ENCODE data around the gene NUP210.

Gene NUP210

GRCh38 chr3:13417166-13417947 lies 2.8 kb downstream of the NUP210 start:
- Histone ChIP-seq H3K27me3 (ENCODE audit: control insufficient read depth in 1 of 2, insufficient read depth in 2 of 2, low read length in 2 of 2) (no peaks in the 10 kb centered on the region), H3K9ac (ENCODE audit: low read length in 2 of 2) (no peak overlapping the region), H3K9me3 (ENCODE audit: control insufficient read depth in 2 of 2, low read length in 2 of 2) (no peaks in the 10 kb centered on the region), H3K4me1 (ENCODE audit: control insufficient read depth, insufficient read depth, low read length) (peaks cover 12% of the 10 kb centered on the region), H3K4me3 (ENCODE audit: low read length in 2 of 2) (no peak overlapping the region), H3K36me3 (ENCODE audit: control insufficient read depth in 2 of 2, insufficient read depth in 2 of 2, low read length in 2 of 2) (no peaks in the 10 kb centered on the region), H3K27ac (ENCODE audit: low read length) (no peak overlapping the region)

- no peak overlapping the region for H3K27ac ChIP-seq (ENCODE audit: low read length)
- H3K9me3 ChIP-seq (ENCODE audit: control insufficient read depth in 2 of 2, low read length in 2 of 2): no peaks in the 10 kb centered on the region
- no peak overlapping the region for H3K4me3 ChIP-seq (ENCODE audit: low read length in 2 of 2)
- H3K4me1 ChIP-seq (ENCODE audit: control insufficient read depth, insufficient read depth, low read length): peaks cover 12% of the 10 kb centered on the region
- no peak overlapping the region for H3K9ac ChIP-seq (ENCODE audit: low read length in 2 of 2)
- H3K27me3 ChIP-seq (ENCODE audit: control insufficient read depth in 1 of 2, insufficient read depth in 2 of 2, low read length in 2 of 2): no peaks in the 10 kb centered on the region
- H3K36me3 ChIP-seq (ENCODE audit: control insufficient read depth in 2 of 2, insufficient read depth in 2 of 2, low read length in 2 of 2): no peaks in the 10 kb centered on the region
Observed at GRCh38 chr3:13415997-13416793, 3.9 kb downstream of the NUP210 start.

- Histone ChIP-seq H3K27ac (ENCODE audit: low read length) (no peak overlapping the region), H3K9ac (ENCODE audit: low read length in 2 of 2) (no peak overlapping the region), H3K4me3 (ENCODE audit: low read length in 2 of 2) (no peak overlapping the region), H3K4me1 (ENCODE audit: control insufficient read depth, insufficient read depth, low read length) (peaks cover 10% of the 10 kb centered on the region), H3K36me3 (ENCODE audit: control insufficient read depth in 2 of 2, insufficient read depth in 2 of 2, low read length in 2 of 2) (no peaks in the 10 kb centered on the region), H3K9me3 (ENCODE audit: control insufficient read depth in 2 of 2, low read length in 2 of 2) (no peaks in the 10 kb centered on the region), H3K27me3 (ENCODE audit: control insufficient read depth in 1 of 2, insufficient read depth in 2 of 2, low read length in 2 of 2) (no peaks in the 10 kb centered on the region)
Observed at GRCh38 chr3:13415236-13415986, 4.7 kb downstream of the NUP210 start.

- H3K4me3 ChIP-seq (ENCODE audit: low read length in 2 of 2): no peak overlapping the region
- H3K27me3 ChIP-seq (ENCODE audit: control insufficient read depth in 1 of 2, insufficient read depth in 2 of 2, low read length in 2 of 2): no peaks in the 10 kb centered on the region
- H3K9me3 ChIP-seq (ENCODE audit: control insufficient read depth in 2 of 2, low read length in 2 of 2): no peaks in the 10 kb centered on the region
- no peak overlapping the region for H3K9ac ChIP-seq (ENCODE audit: low read length in 2 of 2)
- H3K36me3 ChIP-seq (ENCODE audit: control insufficient read depth in 2 of 2, insufficient read depth in 2 of 2, low read length in 2 of 2): no peaks in the 10 kb centered on the region
- no peak overlapping the region for H3K27ac ChIP-seq (ENCODE audit: low read length)
- H3K4me1 ChIP-seq (ENCODE audit: control insufficient read depth, insufficient read depth, low read length): peaks cover 3% of the 10 kb centered on the region
Observed at GRCh38 chr3:13414040-13414729, 5.9 kb downstream of the NUP210 start.

- Histone ChIP-seq H3K9me3 (ENCODE audit: control insufficient read depth in 2 of 2, low read length in 2 of 2) (peaks cover 0 to 4% of the 10 kb centered on the region in 2 donors), H3K27me3 (ENCODE audit: control insufficient read depth in 1 of 2, insufficient read depth in 2 of 2, low read length in 2 of 2) (no peaks in the 10 kb centered on the region), H3K27ac (ENCODE audit: low read length) (no peak overlapping the region), H3K36me3 (ENCODE audit: control insufficient read depth in 2 of 2, insufficient read depth in 2 of 2, low read length in 2 of 2) (no peaks in the 10 kb centered on the region), H3K4me3 (ENCODE audit: low read length in 2 of 2) (no peak overlapping the region), H3K9ac (ENCODE audit: low read length in 2 of 2) (no peak overlapping the region), H3K4me1 (ENCODE audit: control insufficient read depth, insufficient read depth, low read length) (no peaks in the 10 kb centered on the region)
Observed at GRCh38 chr3:13411186-13411860, 8.8 kb downstream of the NUP210 start.

GRCh38 chr3:13408890-13409289 lies 11.2 kb downstream of the NUP210 start:
- no peaks in the 10 kb centered on the region for H3K4me1 ChIP-seq (ENCODE audit: control insufficient read depth, insufficient read depth, low read length)
- H3K9me3 ChIP-seq (ENCODE audit: control insufficient read depth in 2 of 2, low read length in 2 of 2): peaks cover 0 to 4% of the 10 kb centered on the region in 2 donors
- no peaks in the 10 kb centered on the region for H3K36me3 ChIP-seq (ENCODE audit: control insufficient read depth in 2 of 2, insufficient read depth in 2 of 2, low read length in 2 of 2)
- H3K9ac ChIP-seq (ENCODE audit: low read length in 2 of 2): no peak overlapping the region
- H3K27me3 ChIP-seq (ENCODE audit: control insufficient read depth in 1 of 2, insufficient read depth in 2 of 2, low read length in 2 of 2): no peaks in the 10 kb centered on the region
- no peak overlapping the region for H3K4me3 ChIP-seq (ENCODE audit: low read length in 2 of 2)
- H3K27ac ChIP-seq (ENCODE audit: low read length): no peak overlapping the region

GRCh38 chr3:13407926-13408325 lies 12.2 kb downstream of the NUP210 start:
- H3K4me3 ChIP-seq (ENCODE audit: low read length in 2 of 2): no peak overlapping the region
- no peaks in the 10 kb centered on the region for H3K27me3 ChIP-seq (ENCODE audit: control insufficient read depth in 1 of 2, insufficient read depth in 2 of 2, low read length in 2 of 2)
- H3K9me3 ChIP-seq (ENCODE audit: control insufficient read depth in 2 of 2, low read length in 2 of 2): peaks cover 4 to 5% of the 10 kb centered on the region in 2 donors
- no peaks in the 10 kb centered on the region for H3K36me3 ChIP-seq (ENCODE audit: control insufficient read depth in 2 of 2, insufficient read depth in 2 of 2, low read length in 2 of 2)
- H3K9ac ChIP-seq (ENCODE audit: low read length in 2 of 2): no peak overlapping the region
- H3K4me1 ChIP-seq (ENCODE audit: control insufficient read depth, insufficient read depth, low read length): no peaks in the 10 kb centered on the region
- no peak overlapping the region for H3K27ac ChIP-seq (ENCODE audit: low read length)

GRCh38 chr3:13407475-13407874 lies 12.6 kb downstream of the NUP210 start:
- Histone ChIP-seq H3K9me3 (ENCODE audit: control insufficient read depth in 2 of 2, low read length in 2 of 2) (peaks cover 4 to 5% of the 10 kb centered on the region in 2 donors), H3K27me3 (ENCODE audit: control insufficient read depth in 1 of 2, insufficient read depth in 2 of 2, low read length in 2 of 2) (no peaks in the 10 kb centered on the region), H3K4me1 (ENCODE audit: control insufficient read depth, insufficient read depth, low read length) (no peaks in the 10 kb centered on the region), H3K9ac (ENCODE audit: low read length in 2 of 2) (no peak overlapping the region), H3K27ac (ENCODE audit: low read length) (no peak overlapping the region), H3K4me3 (ENCODE audit: low read length in 2 of 2) (no peak overlapping the region), H3K36me3 (ENCODE audit: control insufficient read depth in 2 of 2, insufficient read depth in 2 of 2, low read length in 2 of 2) (no peaks in the 10 kb centered on the region)

- Histone ChIP-seq H3K27ac (ENCODE audit: low read length) (no peak overlapping the region), H3K9ac (ENCODE audit: low read length in 2 of 2) (no peak overlapping the region), H3K4me3 (ENCODE audit: low read length in 2 of 2) (no peak overlapping the region), H3K4me1 (ENCODE audit: control insufficient read depth, insufficient read depth, low read length) (no peaks in the 10 kb centered on the region), H3K27me3 (ENCODE audit: control insufficient read depth in 1 of 2, insufficient read depth in 2 of 2, low read length in 2 of 2) (no peaks in the 10 kb centered on the region), H3K9me3 (ENCODE audit: control insufficient read depth in 2 of 2, low read length in 2 of 2) (peaks cover 4 to 5% of the 10 kb centered on the region in 2 donors), H3K36me3 (ENCODE audit: control insufficient read depth in 2 of 2, insufficient read depth in 2 of 2, low read length in 2 of 2) (no peaks in the 10 kb centered on the region)
Observed at GRCh38 chr3:13406190-13406589, 13.9 kb downstream of the NUP210 start.

- H3K27ac ChIP-seq (ENCODE audit: low read length): no peak overlapping the region
- no peak overlapping the region for H3K9ac ChIP-seq (ENCODE audit: low read length in 2 of 2)
- H3K9me3 ChIP-seq (ENCODE audit: control insufficient read depth in 2 of 2, low read length in 2 of 2): peaks cover 4 to 5% of the 10 kb centered on the region in 2 donors
- no peak overlapping the region for H3K4me3 ChIP-seq (ENCODE audit: low read length in 2 of 2)
- H3K27me3 ChIP-seq (ENCODE audit: control insufficient read depth in 1 of 2, insufficient read depth in 2 of 2, low read length in 2 of 2): no peaks in the 10 kb centered on the region
- H3K36me3 ChIP-seq (ENCODE audit: control insufficient read depth in 2 of 2, insufficient read depth in 2 of 2, low read length in 2 of 2): no peaks in the 10 kb centered on the region
- H3K4me1 ChIP-seq (ENCODE audit: control insufficient read depth, insufficient read depth, low read length): no peaks in the 10 kb centered on the region
Observed at GRCh38 chr3:13405614-13406013, 14.5 kb downstream of the NUP210 start.
